ENCODE measurements around the gene PLPP7.
A peak's percentile ranks its signal among the peaks of the same experiment; 100 is the strongest.

GRCh38 chr9:131289301-131290035, at the start of gene PLPP7:
- TF ChIP-seq, protein P1, sequence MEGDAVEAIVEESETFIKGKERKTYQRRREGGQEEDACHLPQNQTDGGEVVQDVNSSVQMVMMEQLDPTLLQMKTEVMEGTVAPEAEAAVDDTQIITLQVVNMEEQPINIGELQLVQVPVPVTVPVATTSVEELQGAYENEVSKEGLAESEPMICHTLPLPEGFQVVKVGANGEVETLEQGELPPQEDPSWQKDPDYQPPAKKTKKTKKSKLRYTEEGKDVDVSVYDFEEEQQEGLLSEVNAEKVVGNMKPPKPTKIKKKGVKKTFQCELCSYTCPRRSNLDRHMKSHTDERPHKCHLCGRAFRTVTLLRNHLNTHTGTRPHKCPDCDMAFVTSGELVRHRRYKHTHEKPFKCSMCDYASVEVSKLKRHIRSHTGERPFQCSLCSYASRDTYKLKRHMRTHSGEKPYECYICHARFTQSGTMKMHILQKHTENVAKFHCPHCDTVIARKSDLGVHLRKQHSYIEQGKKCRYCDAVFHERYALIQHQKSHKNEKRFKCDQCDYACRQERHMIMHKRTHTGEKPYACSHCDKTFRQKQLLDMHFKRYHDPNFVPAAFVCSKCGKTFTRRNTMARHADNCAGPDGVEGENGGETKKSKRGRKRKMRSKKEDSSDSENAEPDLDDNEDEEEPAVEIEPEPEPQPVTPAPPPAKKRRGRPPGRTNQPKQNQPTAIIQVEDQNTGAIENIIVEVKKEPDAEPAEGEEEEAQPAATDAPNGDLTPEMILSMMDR (IDR thresholded peaks at IDR 0.05): no peak
- TF ChIP-seq POLR2A (IDR thresholded peaks at IDR 0.05): peak in 1 of 2 donors; percentile 63
